GM12878 (cell line): Measurements from ENCODE around the gene TP53I11. TPM values are rescaled to one million over a fixed set of nuclear protein-coding genes. Genes with fewer than 3 reads are reported as not detected.

Experiments
- ATAC-seq: fragments of 200-7000 bp; cut with Tn5 transposase; 3 replicates; pipeline ENCODE4 v1.9.1; 2020; ENCODE audit warnings: mild to moderate bottlenecking, moderate library complexity
- BruUV-seq: library from RNA; stranded (reverse); fragments of 400-500 nt; replicated peaks from 2 replicates; lab custom pipeline; 2021; lab: Mats Ljungman, UMichigan
- CTCF ChIA-PET: fragments of 300-600 bp; sonication (Branson Sonifier 250); formaldehyde crosslinking; extraction: SDS; loops from one replicate; lab custom pipeline; 2021; ENCODE audit warnings: inconsistent platforms; lab: Yijun Ruan, JAX
- POLR2A ChIA-PET: fragments of 350-600 bp; formaldehyde crosslinking; extraction: SDS; loops from one replicate; lab custom pipeline; 2021; ENCODE audit warnings: inconsistent platforms; lab: Charles Lee
- RAD21 ChIA-PET: fragments of 300-600 bp; sonication (Branson Sonifier 250); formaldehyde crosslinking; loops from one replicate; lab custom pipeline; 2023; ENCODE audit warnings: antibody characterized with exemption; ENCODE audit not compliant: unreplicated experiment; lab: Charles Lee
- SMC1A ChIA-PET: fragments of 300-600 bp; sonication (Branson Sonifier 250); formaldehyde crosslinking; loops from one replicate; lab custom pipeline; 2023; ENCODE audit not compliant: unreplicated experiment, uncharacterized antibody; lab: Charles Lee
- DNase-seq: peaks from one replicate; pipeline ENCODE4 v3.0.0-alpha.2; 2011; ENCODE audit warnings: low read depth, low spot score
- FAIRE-seq: peaks from 3 replicates; lab custom pipeline; 2011; peaks lifted over from hg19 to GRCh38; lab: Jason Lieb, UNC
- H2AFZ ChIP-seq: 2 replicates; pipeline ENCODE4 v1.6.0; 2011; ENCODE audit warnings: low read depth, low read length, control low read depth; ENCODE audit not compliant: control insufficient read depth
- H3K27ac ChIP-seq: 2 replicates; pipeline ENCODE4 v1.5.1; 2011; ENCODE audit warnings: control low read depth; ENCODE audit not compliant: control insufficient read depth, insufficient read depth
- H3K27me3 ChIP-seq, 2 experiments: replicated peaks in 1 of 2; 2 replicates each; pipeline versions ENCODE4 v1.6.0 to v1.6.1; 2011; ENCODE audit warnings: low read length in 1 of 2; ENCODE audit not compliant: control insufficient read depth in 2 of 2, insufficient read depth in 2 of 2
- H3K36me3 ChIP-seq, 2 experiments: 2 replicates each; pipeline ENCODE4 v1.5.1; 2011; ENCODE audit warnings: low read length in 1 of 2; ENCODE audit not compliant: control insufficient read depth in 2 of 2, insufficient read depth in 2 of 2
- H3K4me1 ChIP-seq: 2 replicates; pipeline ENCODE4 v1.6.1; 2011; ENCODE audit warnings: mild to moderate bottlenecking, low read length, moderate library complexity, mixed read lengths; ENCODE audit not compliant: control insufficient read depth, insufficient read depth
- H3K4me2 ChIP-seq: 2 replicates; pipeline ENCODE4 v1.6.0; 2011; ENCODE audit warnings: control low read depth; ENCODE audit not compliant: control insufficient read depth, insufficient read depth
- H3K4me3 ChIP-seq: fragments of 200-600 bp; sonication (generic); 2 replicates; pipeline ENCODE4 v1.5.1; 2016
- H3K79me2 ChIP-seq: 2 replicates; pipeline ENCODE4 v1.6.0; 2011; ENCODE audit warnings: low read length; ENCODE audit not compliant: control insufficient read depth, insufficient read depth
- H3K9ac ChIP-seq: 2 replicates; pipeline ENCODE4 v1.8.0; 2011; ENCODE audit warnings: low read length, control low read depth, mixed read lengths; ENCODE audit not compliant: control insufficient read depth, insufficient read depth
- H3K9me3 ChIP-seq: replicated peaks from 3 replicates; pipeline ENCODE4 v1.5.1; 2011; ENCODE audit warnings: mild to moderate bottlenecking, low read length; ENCODE audit not compliant: control insufficient read depth, insufficient read depth
- H4K20me1 ChIP-seq: 2 replicates; pipeline ENCODE4 v1.6.0; 2011; ENCODE audit not compliant: control insufficient read depth, insufficient read depth
- BACH1 ChIP-seq: fragments of 450-650 bp; IDR thresholded peaks from 2 replicates; pipeline ENCODE4 v1.6.1; 2017; ENCODE audit warnings: mild to moderate bottlenecking, borderline replicate concordance
- CEBPZ ChIP-seq: fragments of 150-350 bp; IDR thresholded peaks from 2 replicates; pipeline ENCODE4 v1.6.1; 2016; ENCODE audit warnings: low read depth, low read length
- MTA2 ChIP-seq: fragments of 450-650 bp; IDR thresholded peaks from 2 replicates; pipeline ENCODE4 v1.6.1; 2016; ENCODE audit warnings: low read depth, mild to moderate bottlenecking, moderate library complexity
- POU2F2 ChIP-seq: IDR thresholded peaks from 3 replicates; pipeline ENCODE4 v1.6.1; 2011; ENCODE audit warnings: low read depth, mild to moderate bottlenecking, low read length, borderline replicate concordance
- WRNIP1 ChIP-seq: IDR thresholded peaks from 2 replicates; pipeline ENCODE4 v1.6.1; 2011; ENCODE audit warnings: low read depth, low read length, improper control_type of control experiment, borderline replicate concordance
- ZNF274 ChIP-seq: IDR thresholded peaks from one replicate; pipeline ENCODE4 v1.8.0; 2011; ENCODE audit not compliant: insufficient read length, insufficient read depth
- WGBS: methylation state at CpG from one replicate; pipeline ENCODE4 v1.1.6; 2016; ENCODE audit warnings: low lambda C conversion rate; ENCODE audit not compliant: insufficient replicate concordance, insufficient coverage; ENCODE audit errors: missing lambda C conversion rate; 5-methylcytosine and 5-hydroxymethylcytosine counted together
- in situ Hi-C: fragments of 300-500 bp; cut with MboI; formaldehyde crosslinking; loops from 9 replicates; pipeline ENCODE4 v1.14.3; 2018; ENCODE audit warnings: mixed read lengths
- intact Hi-C: fragments of 100-400 bp; cut with micrococcal nuclease; formaldehyde crosslinking; loops from one replicate; pipeline ENCODE4 v1.14.2; 2022; ENCODE audit not compliant: unreplicated experiment
- polyA plus RNA-seq, 11 experiments: library from polyadenylated mRNA; depleted of rRNA in 4 of 11; unstranded in 6 of 11; stranded (reverse) in 5 of 11; fragments of >200 nt; fragmentation: Nextera tagmentation in 4 of 11; fragmentation: Illumina TruSeq in 1 of 11; extraction: Ambion mirVana in 4 of 11; extraction: Trizol in 1 of 11; gene quantifications; 1 replicate in 1 of 11; 2 replicates in 10 of 11; pipeline versions ENCODE4 v1.2.1 to v1.2.3, GENCODE V29; 2011 to 2016; ENCODE audit warnings: inconsistent platforms in 2 of 11, missing spikeins in 2 of 11, low read depth in 1 of 11
- total RNA-seq, 4 experiments: library from RNA; depleted of rRNA in 3 of 4; stranded (reverse); fragments of >200 nt in 3 of 4; fragmentation: Illumina TruSeq in 1 of 4; extraction: Trizol in 1 of 4; gene quantifications; 2 replicates each; pipeline versions ENCODE4 v1.2.1 to v1.2.3, GENCODE V29; 2013 to 2021
- TF ChIP-seq, protein P1 (sequence below), 3 experiments: IDR thresholded peaks in 2 of 3; conservative IDR thresholded peaks in 1 of 3; 2 replicates each; pipeline ENCODE4 v1.5.1; 2011; ENCODE audit warnings: low read depth in 3 of 3, low read length in 3 of 3, mild to moderate bottlenecking in 3 of 3, control low read depth in 2 of 3, moderate library complexity in 2 of 3, inconsistent platforms in 1 of 3, mixed read lengths in 1 of 3; ENCODE audit not compliant: control insufficient read depth in 2 of 3, insufficient read depth in 1 of 3; ENCODE audit errors: extremely low read depth in 1 of 3

Gene TP53I11
- total and polyA plus RNA-seq, 10 of the 15 experiments (the other 5 are each of a cell fraction or from before 2014, with no cell fraction given): 0.03 to 0.28 (median 0.17) TPM; not detected in 3

DNA sequence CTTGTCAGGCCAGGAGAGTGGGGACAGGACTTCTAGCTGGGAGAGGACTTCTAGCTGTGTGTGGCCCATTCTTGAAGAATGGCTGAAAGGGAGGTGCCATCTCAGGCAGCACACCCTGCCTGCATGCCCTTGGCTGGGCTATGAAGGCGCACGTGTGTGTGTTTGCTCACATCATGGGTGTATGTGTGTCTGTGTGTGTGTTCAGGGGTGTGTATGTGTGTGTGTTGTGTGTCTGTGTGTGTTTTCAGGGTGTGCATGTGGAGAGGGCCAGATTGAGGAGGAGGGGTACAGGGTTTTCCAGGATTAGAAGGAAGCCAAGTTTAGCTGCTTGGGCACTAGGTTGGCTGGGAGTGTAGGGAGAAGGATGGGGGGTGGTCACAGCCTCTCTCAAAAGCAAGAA, 16.6 kb downstream of the TP53I11 start:
- Histone ChIP-seq H3K9ac (no peak overlapping the region), H3K36me3 (no peaks in the 10 kb centered on the region), H3K27me3 (no peaks in the 10 kb centered on the region), H3K4me1 (no peaks in the 10 kb centered on the region), H3K79me2 (no peaks in the 10 kb centered on the region), H3K27ac (no peak overlapping the region), H4K20me1 (no peaks in the 10 kb centered on the region), H2AFZ (no peak overlapping the region), H3K4me2 (no peak overlapping the region), H3K4me3 (no peak overlapping the region), H3K9me3 (no peaks in the 10 kb centered on the region)
- POLR2A ChIA-PET: no interaction called here
- no TSS peak for BruUV-seq
- SMC1A ChIA-PET: no interaction called here
- TF ChIP-seq MTA2: no peak
- no peak for TF ChIP-seq ZNF274
- TF ChIP-seq POU2F2: no peak
- TF ChIP-seq BACH1: no peak
- TF ChIP-seq, protein P1, sequence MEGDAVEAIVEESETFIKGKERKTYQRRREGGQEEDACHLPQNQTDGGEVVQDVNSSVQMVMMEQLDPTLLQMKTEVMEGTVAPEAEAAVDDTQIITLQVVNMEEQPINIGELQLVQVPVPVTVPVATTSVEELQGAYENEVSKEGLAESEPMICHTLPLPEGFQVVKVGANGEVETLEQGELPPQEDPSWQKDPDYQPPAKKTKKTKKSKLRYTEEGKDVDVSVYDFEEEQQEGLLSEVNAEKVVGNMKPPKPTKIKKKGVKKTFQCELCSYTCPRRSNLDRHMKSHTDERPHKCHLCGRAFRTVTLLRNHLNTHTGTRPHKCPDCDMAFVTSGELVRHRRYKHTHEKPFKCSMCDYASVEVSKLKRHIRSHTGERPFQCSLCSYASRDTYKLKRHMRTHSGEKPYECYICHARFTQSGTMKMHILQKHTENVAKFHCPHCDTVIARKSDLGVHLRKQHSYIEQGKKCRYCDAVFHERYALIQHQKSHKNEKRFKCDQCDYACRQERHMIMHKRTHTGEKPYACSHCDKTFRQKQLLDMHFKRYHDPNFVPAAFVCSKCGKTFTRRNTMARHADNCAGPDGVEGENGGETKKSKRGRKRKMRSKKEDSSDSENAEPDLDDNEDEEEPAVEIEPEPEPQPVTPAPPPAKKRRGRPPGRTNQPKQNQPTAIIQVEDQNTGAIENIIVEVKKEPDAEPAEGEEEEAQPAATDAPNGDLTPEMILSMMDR (IDR thresholded peaks at IDR 0.05 in 2 of 3, conservative IDR thresholded peaks at IDR 0.05 in 1 of 3; ENCODE audit: control insufficient read depth in 2 of 3, extremely low read depth in 1 of 3, insufficient read depth in 1 of 3, low read depth in 3 of 3, low read length in 3 of 3): no peak
- no peak for TF ChIP-seq WRNIP1
- TF ChIP-seq CEBPZ: no peak
- DNase-seq: no peak
- intact Hi-C loops: no loop called here
- 94% methylated on average over 2 of the region's 2 CpGs for WGBS
- no peak for ATAC-seq
- RAD21 ChIA-PET: interaction anchor here (1.6 kb wide), 1 partner anchor 170 kb away, joined by 7 read pairs; no protein-coding TSS in a partner anchor
- in situ Hi-C loops: loop anchor here (25.0 kb wide), 1 partner anchor 403 kb away; no protein-coding TSS in a partner anchor
- no peak for FAIRE-seq
- CTCF ChIA-PET: interaction anchor here (16.8 kb wide), 1 partner anchor 168 kb away, joined by 571 read pairs; no protein-coding TSS in a partner anchor
